Right forelimb (tissue), 1 donor: ENCODE results near the gene BCO2.

ENCODE experiments used
- DNase-seq: peaks from one replicate; pipeline ENCODE4 v3.0.0-alpha.2; 2018

Gene BCO2

GRCh38 chr11:112255067-112255720 lies 79.9 kb downstream of the BCO2 start:
- DNase-seq: no peak

GRCh38 chr11:112260490-112260889 lies 85.2 kb downstream of the BCO2 start, which contains the start of gene PLET1:
PLET1 (minus strand) TSS chr11:112260860; CDS start chr11:112260589, 271 bp downstream.
- DNase-seq: no peak

GRCh38 chr11:112265659-112266409 lies 90.5 kb downstream of the BCO2 start:
- no peak for DNase-seq

- DNase-seq: no peak
Observed at GRCh38 chr11:112266410-112266778, 91.1 kb downstream of the BCO2 start.

GRCh38 chr11:112267188-112267591 lies 91.9 kb downstream of the BCO2 start:
- DNase-seq: peak; percentile 3

- DNase-seq: no peak
Observed at GRCh38 chr11:112268406-112268805, 93.1 kb downstream of the BCO2 start.
